H9 (cell line): ENCODE data around the gene SGMS2. TPM values are rescaled to one million over a fixed set of nuclear protein-coding genes. Genes with fewer than 3 reads are reported as not detected.
A peak's percentile ranks its signal among the peaks of the same experiment; 100 is the strongest.

Experiments used
- DNase-seq: peaks from one replicate; pipeline ENCODE4 v3.0.0-alpha.2; 2017
- H2AFZ ChIP-seq: one replicate; pipeline ENCODE4 v1.6.1; 2013; ENCODE audit warnings: mild to moderate bottlenecking, low read length, control low read depth, moderate library complexity
- H2AK5ac ChIP-seq: 2 replicates; pipeline ENCODE4 v1.6.1; 2013; ENCODE audit warnings: low read length, control low read depth, mixed read lengths; ENCODE audit not compliant: insufficient read length
- H2BK120ac ChIP-seq: one replicate; pipeline ENCODE4 v1.6.1; 2013; ENCODE audit warnings: low read depth, mild to moderate bottlenecking, low read length, control low read depth, inconsistent platforms; ENCODE audit not compliant: poor library complexity, severe bottlenecking
- H2BK12ac ChIP-seq: 2 replicates; pipeline ENCODE4 v1.6.1; 2013; ENCODE audit warnings: low read length, control low read depth, mixed read lengths, low read depth; ENCODE audit not compliant: insufficient read length
- H2BK15ac ChIP-seq: 2 replicates; pipeline ENCODE4 v1.6.1; 2013; ENCODE audit warnings: low read depth, low read length, control low read depth
- H2BK20ac ChIP-seq: one replicate; pipeline ENCODE4 v1.6.1; 2013; ENCODE audit warnings: low read depth, mild to moderate bottlenecking, low read length, control low read depth, inconsistent platforms; ENCODE audit not compliant: poor library complexity, severe bottlenecking
- H2BK5ac ChIP-seq: 2 replicates; pipeline ENCODE4 v1.6.1; 2013; ENCODE audit warnings: low read length, control low read depth, mixed read lengths; ENCODE audit not compliant: insufficient read length
- H3K14ac ChIP-seq: 2 replicates; pipeline ENCODE4 v1.6.1; 2013; ENCODE audit warnings: low read length, control low read depth; ENCODE audit not compliant: insufficient read depth
- H3K18ac ChIP-seq: 2 replicates; pipeline ENCODE4 v1.6.1; 2013; ENCODE audit warnings: low read depth, mild to moderate bottlenecking, mixed read lengths, low read length, control low read depth; ENCODE audit not compliant: insufficient read length
- H3K23ac ChIP-seq: 2 replicates; pipeline ENCODE4 v1.6.1; 2013; ENCODE audit warnings: low read length, control low read depth, mixed read lengths, low read depth; ENCODE audit not compliant: insufficient read length
- H3K23me2 ChIP-seq: 2 replicates; pipeline ENCODE4 v1.6.1; 2013; ENCODE audit warnings: low read depth, mild to moderate bottlenecking, mixed read lengths, low read length, control low read depth; ENCODE audit not compliant: insufficient read length, poor library complexity, severe bottlenecking
- H3K27ac ChIP-seq: 2 replicates; pipeline ENCODE4 v1.5.1; 2013; ENCODE audit warnings: low read length, control low read depth, mixed read lengths, low read depth; ENCODE audit not compliant: insufficient read length
- H3K27me3 ChIP-seq: 2 replicates; pipeline ENCODE4 v1.6.1; 2013; ENCODE audit warnings: low read length, control low read depth, inconsistent platforms; ENCODE audit not compliant: insufficient read depth
- H3K4ac ChIP-seq: 2 replicates; pipeline ENCODE4 v1.6.1; 2013; ENCODE audit warnings: low read depth, mild to moderate bottlenecking, control low read depth, inconsistent platforms, low read length, moderate library complexity
- H3K4me1 ChIP-seq: 2 replicates; pipeline ENCODE4 v1.6.1; 2013; ENCODE audit warnings: low read length, control low read depth, inconsistent platforms; ENCODE audit not compliant: insufficient read depth
- H3K4me2 ChIP-seq: 2 replicates; pipeline ENCODE4 v1.6.1; 2013; ENCODE audit warnings: low read length, control low read depth, mixed read lengths; ENCODE audit not compliant: insufficient read length, insufficient read depth
- H3K56ac ChIP-seq: 2 replicates; pipeline ENCODE4 v1.6.1; 2013; ENCODE audit warnings: low read depth, mild to moderate bottlenecking, mixed read lengths, low read length, control low read depth; ENCODE audit not compliant: insufficient read length
- H3K79me1 ChIP-seq: 2 replicates; pipeline ENCODE4 v1.6.1; 2013; ENCODE audit warnings: low read depth, mild to moderate bottlenecking, moderate library complexity, low read length, control low read depth, inconsistent platforms; ENCODE audit not compliant: insufficient read depth, poor library complexity, severe bottlenecking
- H3K79me2 ChIP-seq: 2 replicates; pipeline ENCODE4 v1.6.1; 2013; ENCODE audit warnings: low read length, control low read depth, inconsistent platforms; ENCODE audit not compliant: insufficient read depth
- H3K9ac ChIP-seq: 2 replicates; pipeline ENCODE4 v1.6.1; 2013; ENCODE audit warnings: low read length, control low read depth, mixed read lengths; ENCODE audit not compliant: insufficient read length; ENCODE audit errors: extremely low read depth
- H3K9me3 ChIP-seq: one replicate; pipeline ENCODE4 v1.6.1; 2013; ENCODE audit warnings: low read depth, low read length, inconsistent platforms; ENCODE audit not compliant: control insufficient read depth
- H3T11ph ChIP-seq: one replicate; pipeline ENCODE4 v1.6.1; 2013; ENCODE audit warnings: mild to moderate bottlenecking, low read length, control low read depth, inconsistent platforms
- H4K20me1 ChIP-seq: one replicate; pipeline ENCODE4 v1.6.1; 2013; ENCODE audit not compliant: control insufficient read depth, insufficient read length, insufficient read depth
- H4K5ac ChIP-seq: 2 replicates; pipeline ENCODE4 v1.6.1; 2013; ENCODE audit warnings: low read depth, mild to moderate bottlenecking, mixed read lengths, low read length, control low read depth; ENCODE audit not compliant: insufficient read length
- H4K8ac ChIP-seq: replicated peaks from 2 replicates; pipeline ENCODE4 v1.6.1; 2013; ENCODE audit warnings: low read length, control low read depth, mixed read lengths, low read depth; ENCODE audit not compliant: insufficient read length
- H4K91ac ChIP-seq: 2 replicates; pipeline ENCODE4 v1.6.1; 2013; ENCODE audit warnings: low read depth, mild to moderate bottlenecking, moderate library complexity, mixed read lengths, low read length, control low read depth; ENCODE audit not compliant: insufficient read length
- H3K27ac Mint-ChIP-seq, 3 experiments: 2 replicates in 2 of 3; 3 replicates in 1 of 3; pipeline ENCODE4 v1.8.0; 2020 to 2021; ENCODE audit warnings: mixed read lengths in 3 of 3, mild to moderate bottlenecking in 1 of 3, moderate library complexity in 1 of 3
- H3K27me3 Mint-ChIP-seq: 2 replicates; pipeline ENCODE4 v1.8.0; 2021; ENCODE audit warnings: low read depth, mild to moderate bottlenecking, moderate library complexity, mixed read lengths
- H3K36me3 Mint-ChIP-seq, 3 experiments: 2 replicates in 2 of 3; 3 replicates in 1 of 3; pipeline ENCODE4 v1.8.0; 2020 to 2021; ENCODE audit warnings: low read depth in 3 of 3, mixed read lengths in 3 of 3; ENCODE audit not compliant: insufficient read depth in 1 of 3
- H3K4me1 Mint-ChIP-seq, 2 experiments: 2 replicates each; pipeline ENCODE4 v1.8.0; 2020; ENCODE audit warnings: mixed read lengths in 2 of 2
- H3K4me3 Mint-ChIP-seq, 2 experiments: 2 replicates in 1 of 2; 3 replicates in 1 of 2; pipeline ENCODE4 v1.8.0; 2020 to 2021; ENCODE audit warnings: mild to moderate bottlenecking in 2 of 2, mixed read lengths in 2 of 2, moderate library complexity in 1 of 2
- H3K9me3 Mint-ChIP-seq, 2 experiments: 2 replicates in 1 of 2; 3 replicates in 1 of 2; pipeline ENCODE4 v1.8.0; 2020; ENCODE audit warnings: mild to moderate bottlenecking in 2 of 2, mixed read lengths in 2 of 2, moderate library complexity in 1 of 2
- WGBS: extraction: QIAGEN DNeasy Blood & Tissue Kit; methylation state at CpG from one replicate; pipeline ENCODE4 v1.1.7; 2013; ENCODE audit warnings: missing lambda C conversion rate, low lambda C conversion rate, mixed read lengths; ENCODE audit not compliant: insufficient read length; ENCODE audit errors: extremely low coverage; 5-methylcytosine and 5-hydroxymethylcytosine counted together
- total RNA-seq: library from RNA; stranded (reverse); gene quantifications from 2 replicates; pipeline ENCODE4 v1.2.1, GENCODE V29; 2021
- TF ChIP-seq, protein P1 (sequence below): fragments of 200-600 bp; sonication (generic); conservative IDR thresholded peaks from 3 replicates; pipeline ENCODE4 v1.8.0; 2021; ENCODE audit warnings: antibody characterized with exemption, mild to moderate bottlenecking

Gene SGMS2
- total RNA-seq, 1 experiment from 2014 or later = 9.7 TPM

DNA sequence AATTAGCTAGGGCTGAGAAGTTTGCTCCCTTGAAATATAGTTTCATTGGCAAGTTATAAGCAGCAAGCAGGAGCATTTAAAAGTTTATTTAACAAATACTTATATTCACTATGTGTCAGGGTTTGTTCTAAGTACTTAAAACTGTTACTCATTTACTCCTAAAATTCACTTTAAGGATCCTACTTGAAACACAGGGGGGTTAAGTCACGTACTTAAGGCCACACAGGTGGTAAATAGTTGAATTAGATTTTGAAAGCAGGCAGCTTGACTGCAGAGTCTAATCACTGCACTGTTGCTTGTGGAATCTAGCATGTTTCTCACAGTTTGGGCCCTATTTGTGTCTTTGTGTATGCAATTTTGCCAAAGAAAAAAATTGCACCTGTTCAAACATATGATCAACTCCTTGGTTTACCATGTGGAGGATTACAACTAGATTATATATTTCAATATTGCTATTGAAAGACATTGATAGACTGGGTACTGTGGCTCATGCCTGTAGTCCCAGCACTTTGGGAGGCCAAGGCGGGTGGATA lies 7.6 kb downstream of the SGMS2 start:
- H3K4me2 ChIP-seq = no peak overlapping the region
- H2BK20ac ChIP-seq = peak overlapping the region; percentile 26
- no peak overlapping the region for H2BK15ac ChIP-seq
- no peak overlapping the region for H3K14ac ChIP-seq
- no peak overlapping the region for H2AK5ac ChIP-seq
- Mint-ChIP-seq H3K4me1 (peaks cover 13 to 16% of the 10 kb centered on the region in 2 experiments), H3K27me3 (peaks cover 42% of the 10 kb centered on the region), H3K9me3 (peaks cover 2 to 4% of the 10 kb centered on the region in 2 experiments; a peak in 4 of 5 replicates), H3K27ac (no peak overlapping the region), H3K4me3 (no peak overlapping the region), H3K36me3 (peaks cover 3 to 13% (median 7%) of the 10 kb centered on the region in 3 experiments)
- no peak for DNase-seq
- no peak overlapping the region for H3T11ph ChIP-seq
- H4K20me1 ChIP-seq = no peaks in the 10 kb centered on the region
- H2BK12ac ChIP-seq = no peak overlapping the region
- H3K4me1 ChIP-seq = no peaks in the 10 kb centered on the region; the same call in 1 of the 2 replicates
- no peaks in the 10 kb centered on the region for H3K79me1 ChIP-seq
- H3K23me2 ChIP-seq = no peaks in the 10 kb centered on the region
- H3K27me3 ChIP-seq = no peaks in the 10 kb centered on the region; the same call in 1 of the 2 replicates
- no peak overlapping the region for H3K56ac ChIP-seq
- no peak overlapping the region for H3K27ac ChIP-seq
- H3K79me2 ChIP-seq = no peaks in the 10 kb centered on the region
- no peak overlapping the region for H3K23ac ChIP-seq
- H2AFZ ChIP-seq = no peak overlapping the region
- H4K8ac ChIP-seq = no peak overlapping the region
- no peak overlapping the region for H3K4ac ChIP-seq
- no peak overlapping the region for H2BK5ac ChIP-seq
- H4K5ac ChIP-seq = no peak overlapping the region
- H3K9ac ChIP-seq = no peak overlapping the region
- TF ChIP-seq, protein P1, sequence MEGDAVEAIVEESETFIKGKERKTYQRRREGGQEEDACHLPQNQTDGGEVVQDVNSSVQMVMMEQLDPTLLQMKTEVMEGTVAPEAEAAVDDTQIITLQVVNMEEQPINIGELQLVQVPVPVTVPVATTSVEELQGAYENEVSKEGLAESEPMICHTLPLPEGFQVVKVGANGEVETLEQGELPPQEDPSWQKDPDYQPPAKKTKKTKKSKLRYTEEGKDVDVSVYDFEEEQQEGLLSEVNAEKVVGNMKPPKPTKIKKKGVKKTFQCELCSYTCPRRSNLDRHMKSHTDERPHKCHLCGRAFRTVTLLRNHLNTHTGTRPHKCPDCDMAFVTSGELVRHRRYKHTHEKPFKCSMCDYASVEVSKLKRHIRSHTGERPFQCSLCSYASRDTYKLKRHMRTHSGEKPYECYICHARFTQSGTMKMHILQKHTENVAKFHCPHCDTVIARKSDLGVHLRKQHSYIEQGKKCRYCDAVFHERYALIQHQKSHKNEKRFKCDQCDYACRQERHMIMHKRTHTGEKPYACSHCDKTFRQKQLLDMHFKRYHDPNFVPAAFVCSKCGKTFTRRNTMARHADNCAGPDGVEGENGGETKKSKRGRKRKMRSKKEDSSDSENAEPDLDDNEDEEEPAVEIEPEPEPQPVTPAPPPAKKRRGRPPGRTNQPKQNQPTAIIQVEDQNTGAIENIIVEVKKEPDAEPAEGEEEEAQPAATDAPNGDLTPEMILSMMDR = no peak
- WGBS = no CpG with 5 or more reads among the region's 2 CpGs
- no peak overlapping the region for H4K91ac ChIP-seq
- no peak overlapping the region for H3K18ac ChIP-seq
- H3K9me3 ChIP-seq = no peaks in the 10 kb centered on the region
- no peak overlapping the region for H2BK120ac ChIP-seq
